GM23338 (cell line): ENCODE measurements around the gene DAB1.

Source experiments
- CREB1 ChIP-seq: fragments of 250-450 bp; sonication (Bioruptor Pico); IDR thresholded peaks from 2 replicates; pipeline ENCODE4 v1.5.0; 2020; ENCODE audit warnings: low read depth, mild to moderate bottlenecking, moderate library complexity
- EZH2 ChIP-seq: fragments of 200-600 bp; sonication (generic); IDR thresholded peaks from one replicate; pipeline ENCODE4 v1.8.0; 2017; ENCODE audit warnings: antibody characterized with exemption, mild to moderate bottlenecking, low read depth; ENCODE audit not compliant: unreplicated experiment
- EZH2phosphoT487 ChIP-seq: fragments of 200-600 bp; sonication (generic); IDR thresholded peaks from one replicate; pipeline ENCODE4 v1.8.1; 2018; ENCODE audit warnings: antibody characterized with exemption; ENCODE audit not compliant: unreplicated experiment
- JUNB ChIP-seq: IDR thresholded peaks from one replicate; pipeline ENCODE4 v1.6.1; 2016; ENCODE audit warnings: antibody characterized with exemption; ENCODE audit not compliant: unreplicated experiment
- NANOG ChIP-seq: IDR thresholded peaks from 2 replicates; pipeline ENCODE4 v1.6.1; 2016; ENCODE audit warnings: antibody characterized with exemption, borderline replicate concordance
- POLR2AphosphoS5 ChIP-seq: IDR thresholded peaks from 2 replicates; pipeline ENCODE4 v1.6.1; 2016; ENCODE audit warnings: antibody characterized with exemption, low read depth
- STAT1 ChIP-seq: IDR thresholded peaks from one replicate; pipeline ENCODE4 v1.6.1; 2016; ENCODE audit warnings: antibody characterized with exemption; ENCODE audit not compliant: unreplicated experiment
- ZNF331 ChIP-seq: fragments of 250-450 bp; sonication (Bioruptor Pico); IDR thresholded peaks from 2 replicates; pipeline ENCODE4 v1.5.0; 2020; ENCODE audit warnings: low read depth, mild to moderate bottlenecking, moderate library complexity
- TF ChIP-seq, protein P1 (sequence below), 2 experiments: fragments of 200-600 bp in 1 of 2; sonication (generic) in 1 of 2; conservative IDR thresholded peaks; 2 replicates each; pipeline versions ENCODE4 v1.5.1 to v1.6.1; 2016 to 2017; ENCODE audit warnings: antibody characterized with exemption in 2 of 2, low read depth in 2 of 2, mild to moderate bottlenecking in 2 of 2, moderate library complexity in 1 of 2
- TF ChIP-seq, protein P2 (sequence below): IDR thresholded peaks from one replicate; pipeline ENCODE4 v1.6.1; 2018; ENCODE audit warnings: antibody characterized with exemption; ENCODE audit not compliant: unreplicated experiment
- TF ChIP-seq, protein P3 (sequence below): IDR thresholded peaks from 2 replicates; pipeline ENCODE4 v1.6.1; 2016; ENCODE audit warnings: antibody characterized with exemption

DNA sequence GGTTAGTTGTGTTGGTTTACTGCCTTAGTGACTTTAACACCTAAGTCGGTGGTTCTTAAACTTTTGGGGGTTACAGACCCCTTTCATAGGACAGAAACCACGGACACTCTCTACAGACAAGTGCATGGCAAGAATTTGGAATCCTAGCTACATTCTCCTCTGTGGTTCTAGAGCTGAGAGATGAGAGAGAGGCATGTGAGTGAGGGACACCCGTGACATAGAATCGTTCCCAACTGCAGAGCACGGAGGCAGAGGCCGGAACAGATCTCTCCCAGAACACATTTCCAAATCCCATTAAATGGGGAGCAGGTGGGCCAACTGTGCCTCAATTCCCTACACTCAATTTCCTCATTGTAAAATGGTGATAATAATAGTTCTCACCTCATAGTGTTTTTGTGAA, 60.7 kb downstream of the DAB1 start:
- TF ChIP-seq, protein P1, sequence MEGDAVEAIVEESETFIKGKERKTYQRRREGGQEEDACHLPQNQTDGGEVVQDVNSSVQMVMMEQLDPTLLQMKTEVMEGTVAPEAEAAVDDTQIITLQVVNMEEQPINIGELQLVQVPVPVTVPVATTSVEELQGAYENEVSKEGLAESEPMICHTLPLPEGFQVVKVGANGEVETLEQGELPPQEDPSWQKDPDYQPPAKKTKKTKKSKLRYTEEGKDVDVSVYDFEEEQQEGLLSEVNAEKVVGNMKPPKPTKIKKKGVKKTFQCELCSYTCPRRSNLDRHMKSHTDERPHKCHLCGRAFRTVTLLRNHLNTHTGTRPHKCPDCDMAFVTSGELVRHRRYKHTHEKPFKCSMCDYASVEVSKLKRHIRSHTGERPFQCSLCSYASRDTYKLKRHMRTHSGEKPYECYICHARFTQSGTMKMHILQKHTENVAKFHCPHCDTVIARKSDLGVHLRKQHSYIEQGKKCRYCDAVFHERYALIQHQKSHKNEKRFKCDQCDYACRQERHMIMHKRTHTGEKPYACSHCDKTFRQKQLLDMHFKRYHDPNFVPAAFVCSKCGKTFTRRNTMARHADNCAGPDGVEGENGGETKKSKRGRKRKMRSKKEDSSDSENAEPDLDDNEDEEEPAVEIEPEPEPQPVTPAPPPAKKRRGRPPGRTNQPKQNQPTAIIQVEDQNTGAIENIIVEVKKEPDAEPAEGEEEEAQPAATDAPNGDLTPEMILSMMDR (conservative IDR thresholded peaks at IDR 0.05; ENCODE audit: low read depth in 2 of 2): no peak
- TF ChIP-seq POLR2AphosphoS5 (no peak), EZH2 (no peak), ZNF331 (CRISPR knock-in tag) (no peak), EZH2phosphoT487 (no peak), NANOG (no peak), CREB1 (no peak), STAT1 (no peak), JUNB (no peak)
- TF ChIP-seq, protein P2, sequence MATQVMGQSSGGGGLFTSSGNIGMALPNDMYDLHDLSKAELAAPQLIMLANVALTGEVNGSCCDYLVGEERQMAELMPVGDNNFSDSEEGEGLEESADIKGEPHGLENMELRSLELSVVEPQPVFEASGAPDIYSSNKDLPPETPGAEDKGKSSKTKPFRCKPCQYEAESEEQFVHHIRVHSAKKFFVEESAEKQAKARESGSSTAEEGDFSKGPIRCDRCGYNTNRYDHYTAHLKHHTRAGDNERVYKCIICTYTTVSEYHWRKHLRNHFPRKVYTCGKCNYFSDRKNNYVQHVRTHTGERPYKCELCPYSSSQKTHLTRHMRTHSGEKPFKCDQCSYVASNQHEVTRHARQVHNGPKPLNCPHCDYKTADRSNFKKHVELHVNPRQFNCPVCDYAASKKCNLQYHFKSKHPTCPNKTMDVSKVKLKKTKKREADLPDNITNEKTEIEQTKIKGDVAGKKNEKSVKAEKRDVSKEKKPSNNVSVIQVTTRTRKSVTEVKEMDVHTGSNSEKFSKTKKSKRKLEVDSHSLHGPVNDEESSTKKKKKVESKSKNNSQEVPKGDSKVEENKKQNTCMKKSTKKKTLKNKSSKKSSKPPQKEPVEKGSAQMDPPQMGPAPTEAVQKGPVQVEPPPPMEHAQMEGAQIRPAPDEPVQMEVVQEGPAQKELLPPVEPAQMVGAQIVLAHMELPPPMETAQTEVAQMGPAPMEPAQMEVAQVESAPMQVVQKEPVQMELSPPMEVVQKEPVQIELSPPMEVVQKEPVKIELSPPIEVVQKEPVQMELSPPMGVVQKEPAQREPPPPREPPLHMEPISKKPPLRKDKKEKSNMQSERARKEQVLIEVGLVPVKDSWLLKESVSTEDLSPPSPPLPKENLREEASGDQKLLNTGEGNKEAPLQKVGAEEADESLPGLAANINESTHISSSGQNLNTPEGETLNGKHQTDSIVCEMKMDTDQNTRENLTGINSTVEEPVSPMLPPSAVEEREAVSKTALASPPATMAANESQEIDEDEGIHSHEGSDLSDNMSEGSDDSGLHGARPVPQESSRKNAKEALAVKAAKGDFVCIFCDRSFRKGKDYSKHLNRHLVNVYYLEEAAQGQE: no peak
- TF ChIP-seq, protein P3, sequence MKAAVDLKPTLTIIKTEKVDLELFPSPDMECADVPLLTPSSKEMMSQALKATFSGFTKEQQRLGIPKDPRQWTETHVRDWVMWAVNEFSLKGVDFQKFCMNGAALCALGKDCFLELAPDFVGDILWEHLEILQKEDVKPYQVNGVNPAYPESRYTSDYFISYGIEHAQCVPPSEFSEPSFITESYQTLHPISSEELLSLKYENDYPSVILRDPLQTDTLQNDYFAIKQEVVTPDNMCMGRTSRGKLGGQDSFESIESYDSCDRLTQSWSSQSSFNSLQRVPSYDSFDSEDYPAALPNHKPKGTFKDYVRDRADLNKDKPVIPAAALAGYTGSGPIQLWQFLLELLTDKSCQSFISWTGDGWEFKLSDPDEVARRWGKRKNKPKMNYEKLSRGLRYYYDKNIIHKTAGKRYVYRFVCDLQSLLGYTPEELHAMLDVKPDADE: no peak
